Smooth muscle cell of the umbilical artery (primary cell): ENCODE results near the gene SLX1B. TPM values are rescaled to one million over a fixed set of nuclear protein-coding genes. Genes with fewer than 3 reads are reported as not detected.

Source experiments
- total RNA-seq: library from RNA; depleted of rRNA; stranded (reverse); fragments of >200 nt; gene quantifications from 2 replicates; pipeline ENCODE4 v1.2.3, GENCODE V29; 2014

SLX1B gene
- 6.2 and 20.2 TPM in 2 replicates for total RNA-seq

DNA sequence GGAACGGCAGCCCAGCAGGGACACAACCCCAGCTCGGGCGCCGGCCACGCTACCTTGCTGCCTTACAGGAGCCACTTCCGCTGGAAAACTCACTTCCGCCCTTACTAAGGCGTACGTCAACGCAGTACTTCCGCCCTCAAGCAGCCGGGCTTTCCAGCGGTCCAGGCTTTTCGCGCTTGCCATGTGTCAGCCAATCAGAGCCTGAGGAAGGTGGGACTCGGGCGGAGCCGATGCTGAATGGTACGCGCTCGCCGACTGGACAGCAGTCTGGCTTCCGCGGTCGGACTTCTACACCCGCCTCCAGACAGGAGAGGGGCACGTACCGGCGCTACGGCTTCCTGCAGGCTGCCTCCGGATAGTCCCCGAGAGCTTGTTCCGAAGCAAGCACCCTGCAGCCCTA, at the start of gene SLX1B, which contains the start of gene BOLA2:
SLX1B (plus strand) TSS at position 265 of the 400 bp plus-strand sequence.
BOLA2 (minus strand) TSS at position 83 of the 400 bp plus-strand sequence. CDS start 98 bp downstream, outside the sequence.

GRCh38 chr16:29459706-29460646, 5.6 kb downstream of the SLX1B start, which contains the start of gene SULT1A4:
Gene SULT1A4, plus strand, starts transcription at chr16:29459913. Its CDS starts 1,473 bp downstream, at chr16:29461386.

DNA sequence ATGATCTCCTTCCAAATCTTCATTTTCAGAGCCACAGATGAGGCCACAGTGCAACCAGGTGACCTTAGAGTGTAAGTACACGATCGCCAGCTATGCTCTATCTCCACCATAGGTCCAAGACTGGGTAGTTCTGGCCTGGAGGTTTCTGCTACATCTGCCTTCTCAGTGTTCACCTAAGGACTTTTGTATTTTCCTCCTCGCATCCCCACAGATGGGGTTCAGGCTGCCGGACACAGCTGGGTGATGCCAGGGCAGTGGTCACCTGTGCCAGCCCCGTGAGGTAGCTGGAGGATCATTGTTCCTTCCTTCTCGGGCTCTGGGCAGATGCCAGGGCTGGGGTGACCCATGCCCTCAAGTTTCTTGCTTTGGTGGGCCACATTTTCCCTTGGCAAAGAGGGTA, 52.0 kb downstream of the SLX1B start, which contains the start of gene NPIPB12:
NPIPB12 (minus strand) TSS at position 101 of the 400 bp plus-strand sequence.

Other genes with a start within 250 kb of the SLX1B start
- 3.0 and 3.3 TPM in 2 replicates for gene NPIPB11, start 47.8 kb upstream of the SLX1B start, total RNA-seq
- 17.0 and 19.6 TPM in 2 replicates for gene BOLA2, start 182 bp upstream of the SLX1B start, total RNA-seq
- 2.1 TPM in 1 of 2 replicates, not detected in the other for gene SULT1A4, start 5.4 kb downstream of the SLX1B start, total RNA-seq
- gene NPIPB12, start 51.9 kb downstream of the SLX1B start, total RNA-seq = 11.0 and 27.6 TPM in 2 replicates
- not detected in 2 replicates for gene SPN, start 208.7 kb downstream of the SLX1B start, total RNA-seq
- gene QPRT, start 224.6 kb downstream of the SLX1B start, total RNA-seq = 31.1 and 57.9 TPM in 2 replicates